Pulmonary artery endothelial cell (primary cell): Measurements from ENCODE around the gene AP1B1. TPM values are rescaled to one million over a fixed set of nuclear protein-coding genes. Genes with fewer than 3 reads are reported as not detected.
A peak's percentile ranks its signal among the peaks of the same experiment; 100 is the strongest.
"Not testable (repeated sequence)": the region's sequence is repeated elsewhere in the genome, so short reads cannot be mapped to it uniquely, and the experiment has no call there.

Experiments used
- DNase-seq: peaks from one replicate; pipeline ENCODE4 v3.0.0-alpha.2; 2011; ENCODE audit warnings: low read depth, low spot score
- total RNA-seq: library from RNA; depleted of rRNA; stranded (reverse); fragments of >200 nt; gene quantifications from 2 replicates; pipeline ENCODE4 v1.2.3, GENCODE V29; 2014

The AP1B1 gene
- 130 and 132 TPM in 2 replicates for total RNA-seq

- peak; percentile 41 for DNase-seq
These were observed at the start of gene AP1B1 for GRCh38 chr22:29387921-29388758. TSS of gene AP1B1 (minus strand) at chr22:29388570. CDS start at chr22:29367243, 21,327 bp downstream.

DNA sequence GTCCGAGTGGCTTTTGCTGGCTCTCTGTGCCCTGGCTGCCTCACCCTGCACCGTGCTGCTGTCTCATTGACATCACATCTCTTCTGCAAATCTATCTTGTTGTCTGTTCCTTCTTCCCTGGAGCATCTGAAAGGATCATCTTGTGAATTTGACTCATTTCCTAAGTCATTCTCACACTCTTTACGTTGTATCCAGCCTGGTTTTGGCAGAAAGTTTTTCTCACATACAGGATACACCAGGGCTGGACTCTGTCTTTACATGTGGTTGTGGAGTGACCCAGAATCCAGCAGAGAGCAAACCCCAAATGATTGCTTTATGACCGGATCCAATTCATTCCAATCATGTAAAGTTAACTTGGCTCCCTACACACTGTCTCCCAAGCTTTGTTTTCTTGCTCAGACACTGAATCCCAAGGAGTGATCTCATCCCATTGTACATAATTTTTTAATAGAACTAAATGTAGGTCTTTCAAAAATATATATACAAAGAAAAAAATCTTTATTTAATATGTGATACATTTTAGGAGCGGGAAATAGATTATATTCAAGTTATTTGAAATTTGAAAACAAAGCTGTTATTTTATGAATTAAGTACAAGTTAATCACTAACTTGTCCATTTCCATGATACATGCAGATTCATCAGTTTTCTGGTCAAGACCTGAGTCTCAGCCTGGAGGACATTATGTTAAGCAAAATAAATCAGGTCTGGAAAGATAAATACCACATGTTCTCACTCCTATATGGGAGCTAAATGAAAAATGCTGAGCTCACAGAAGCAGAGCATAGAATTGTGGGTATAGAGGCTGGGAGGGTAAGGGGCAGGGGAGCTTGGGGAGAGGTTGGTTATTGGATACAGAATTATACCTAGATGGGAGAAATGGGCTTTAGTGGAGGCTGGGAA, 47.1 kb upstream of the AP1B1 start:
- no peak for DNase-seq

DNA sequence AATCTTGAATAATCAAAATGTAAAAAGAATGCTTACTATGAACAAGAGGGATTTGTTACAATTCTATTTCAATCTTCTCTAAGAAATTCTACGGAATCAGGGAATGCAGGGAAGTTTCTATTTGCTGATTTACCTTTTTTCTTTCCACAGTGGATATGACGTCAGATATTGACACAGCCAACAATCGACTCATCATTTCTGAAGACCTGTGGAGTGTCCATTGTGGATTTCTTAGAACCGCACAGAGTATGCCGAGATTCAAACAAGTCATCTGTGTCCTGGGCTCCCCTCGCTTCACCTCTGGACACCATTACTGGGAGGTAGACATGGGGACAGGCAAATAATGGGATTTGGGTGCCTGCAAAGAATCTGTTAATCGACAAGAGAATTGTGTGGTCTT, 45.9 kb upstream of the AP1B1 start:
- DNase-seq = no peak

- DNase-seq = no peak
These were observed 45.5 kb upstream of the AP1B1 start for GRCh38 chr22:29433856-29434255.

GRCh38 chr22:29431986-29432385, 43.6 kb upstream of the AP1B1 start:
- DNase-seq = no peak

DNA sequence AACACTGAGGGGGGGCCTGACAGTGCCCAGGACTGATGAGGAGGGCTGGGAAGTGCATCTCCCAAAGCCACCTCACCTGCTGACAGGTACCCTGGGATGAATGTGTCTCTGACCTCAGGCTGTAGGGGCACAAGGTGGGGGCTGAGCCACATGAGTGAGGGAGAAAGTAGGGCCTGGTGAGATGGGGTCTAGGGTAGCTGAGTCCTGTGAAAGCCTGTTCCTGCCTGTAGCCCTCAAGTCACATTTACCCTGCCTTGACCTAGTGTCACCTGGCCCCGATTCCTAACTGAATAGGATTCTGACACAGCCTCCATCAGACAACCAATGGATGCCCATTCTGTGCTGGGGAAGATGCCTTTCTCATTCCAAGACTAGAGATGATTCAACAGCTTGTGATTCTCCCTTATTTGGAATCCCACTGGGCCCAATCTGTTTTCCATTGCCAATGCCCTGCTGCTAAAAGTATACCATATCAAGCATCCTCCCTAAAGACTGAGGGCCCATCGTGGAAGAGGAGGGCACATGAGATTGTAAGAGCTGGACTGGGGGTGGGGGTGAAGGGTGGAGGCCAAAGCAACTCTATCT, 38.9 kb upstream of the AP1B1 start:
- no peak for DNase-seq

DNA sequence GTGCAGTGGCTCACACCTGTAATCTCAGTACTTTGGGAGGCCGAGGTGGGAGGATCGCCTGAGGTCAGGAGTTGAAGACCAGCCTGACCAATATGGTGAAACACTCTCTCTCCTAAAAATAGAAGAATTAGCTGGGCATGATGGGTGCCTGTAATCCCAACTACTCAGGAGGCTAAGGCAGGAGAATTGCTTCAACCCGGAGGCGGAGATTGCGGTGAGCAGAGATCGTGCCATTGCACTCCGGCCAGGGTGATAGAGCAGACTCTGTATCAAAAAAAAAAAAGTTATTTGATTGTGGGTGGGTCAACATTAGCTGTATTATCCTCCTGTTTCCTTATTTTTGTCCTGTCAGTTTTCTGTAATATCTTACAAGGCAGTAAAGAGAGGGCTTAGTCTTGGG, 38.1 kb upstream of the AP1B1 start:
- DNase-seq = no peak

- not testable (repeated sequence) for DNase-seq
These were observed 30.3 kb upstream of the AP1B1 start for GRCh38 chr22:29418704-29419103.

DNA sequence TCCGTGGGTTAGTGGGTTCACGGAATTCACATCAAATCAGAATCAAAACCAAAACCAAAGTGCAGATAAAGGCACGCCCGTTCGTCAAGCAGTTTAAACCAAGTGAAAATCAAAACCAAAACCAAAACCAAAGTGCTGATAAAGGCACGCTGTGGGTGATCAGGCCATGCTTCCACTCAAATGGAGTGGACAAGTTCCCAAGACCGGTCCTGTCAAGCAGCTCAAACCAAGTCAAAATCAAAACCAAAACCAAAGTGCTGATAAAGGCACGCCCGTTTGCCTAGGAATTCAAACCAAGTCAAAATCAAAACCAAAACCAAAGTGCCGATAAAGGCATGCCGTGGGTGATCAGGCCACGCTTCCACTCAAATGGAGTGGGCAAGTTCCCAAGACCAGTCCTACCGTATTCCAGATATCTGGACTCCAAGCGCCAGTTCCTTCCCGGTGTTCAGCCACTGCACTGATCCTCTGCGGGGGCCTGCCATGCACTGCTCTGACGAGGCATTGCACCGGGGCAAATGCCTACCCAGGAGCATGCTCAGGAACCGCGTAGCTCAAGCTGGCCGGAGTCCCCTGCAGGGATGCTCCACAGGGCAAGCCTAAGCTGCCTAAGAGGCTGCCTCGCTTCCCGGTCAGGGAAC, 26.7 kb upstream of the AP1B1 start:
- DNase-seq = not testable (repeated sequence)

DNA sequence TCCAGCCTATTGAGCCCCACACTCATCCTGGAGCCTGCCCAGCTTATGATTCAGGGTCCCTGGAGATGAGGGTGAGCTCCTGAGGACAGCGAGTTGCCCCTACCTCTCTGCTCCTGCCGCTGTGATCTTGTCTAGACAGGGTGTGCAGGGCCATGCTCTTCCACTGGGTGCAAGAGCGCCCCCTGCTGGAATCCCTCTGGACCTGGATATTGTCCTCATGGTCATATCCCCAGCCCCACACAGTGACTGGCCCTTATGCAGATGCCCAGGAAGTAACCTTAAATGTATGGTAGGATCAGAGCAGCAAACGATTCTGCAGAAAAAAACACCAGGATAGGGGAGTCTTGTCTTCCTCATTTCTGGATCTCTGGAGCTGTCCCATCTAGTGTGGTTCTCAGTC, 24.4 kb upstream of the AP1B1 start:
- not testable (repeated sequence) for DNase-seq

- DNase-seq = not testable (repeated sequence)
These were observed 23.3 kb upstream of the AP1B1 start for GRCh38 chr22:29411569-29412211.

GRCh38 chr22:29408940-29409339, 20.6 kb upstream of the AP1B1 start:
- no peak for DNase-seq

DNA sequence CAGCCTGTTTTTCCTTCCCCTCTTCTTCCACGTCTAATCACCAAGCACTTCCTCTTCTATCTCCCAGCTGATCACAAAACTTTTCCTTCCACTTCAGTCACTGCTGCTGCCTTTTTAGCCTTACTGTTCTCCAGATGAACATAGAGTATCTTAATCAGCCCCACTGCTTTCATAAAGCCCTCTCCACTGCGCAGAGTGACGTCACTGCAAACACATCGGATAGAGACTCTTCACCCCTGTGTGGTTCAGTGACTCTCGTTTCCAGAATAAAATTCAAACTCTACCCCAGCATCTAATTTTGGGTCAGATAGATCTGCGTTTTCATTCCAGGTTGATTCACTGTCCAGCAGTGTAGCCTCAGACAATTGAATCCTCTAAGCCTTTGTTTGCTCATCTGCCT, 13.2 kb upstream of the AP1B1 start:
- not testable (repeated sequence) for DNase-seq

GRCh38 chr22:29400576-29400975, 12.2 kb upstream of the AP1B1 start:
- DNase-seq = no peak

GRCh38 chr22:29397791-29398190, 9.4 kb upstream of the AP1B1 start:
- no peak for DNase-seq

- DNase-seq = no peak
These were observed 7.8 kb upstream of the AP1B1 start for GRCh38 chr22:29396126-29396525.

DNA sequence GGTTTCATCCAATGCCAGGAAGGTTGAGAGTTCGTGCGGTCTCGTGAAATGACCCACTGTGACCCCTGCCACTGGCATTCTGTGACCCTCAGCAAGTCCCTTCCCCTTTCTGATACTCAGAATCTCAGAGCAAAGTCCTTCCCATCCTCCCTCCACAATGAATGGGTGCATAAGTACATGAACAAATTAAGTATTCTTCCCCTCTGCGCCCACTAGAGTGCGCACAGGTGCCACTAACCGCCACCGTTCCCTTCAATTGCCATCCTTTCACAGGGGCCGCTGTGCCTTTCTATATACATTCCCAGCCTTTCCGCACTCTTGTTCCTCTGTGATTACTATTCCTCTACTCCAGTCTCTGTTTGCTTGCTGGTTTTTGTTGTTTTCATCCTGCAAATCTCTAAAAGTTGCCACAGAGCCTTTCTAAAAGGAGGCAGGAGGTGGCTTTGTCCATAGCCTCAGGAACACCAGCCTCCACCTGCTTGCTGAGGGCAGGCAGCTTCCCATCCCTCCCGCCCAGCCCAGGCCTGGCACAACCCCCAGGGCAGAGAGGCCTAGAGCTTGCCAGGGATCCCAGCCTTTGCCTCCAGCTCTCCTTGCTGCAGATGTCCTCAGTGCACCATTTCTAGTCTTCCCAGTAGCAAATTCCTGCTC, 6.7 kb upstream of the AP1B1 start:
- DNase-seq = no peak

DNA sequence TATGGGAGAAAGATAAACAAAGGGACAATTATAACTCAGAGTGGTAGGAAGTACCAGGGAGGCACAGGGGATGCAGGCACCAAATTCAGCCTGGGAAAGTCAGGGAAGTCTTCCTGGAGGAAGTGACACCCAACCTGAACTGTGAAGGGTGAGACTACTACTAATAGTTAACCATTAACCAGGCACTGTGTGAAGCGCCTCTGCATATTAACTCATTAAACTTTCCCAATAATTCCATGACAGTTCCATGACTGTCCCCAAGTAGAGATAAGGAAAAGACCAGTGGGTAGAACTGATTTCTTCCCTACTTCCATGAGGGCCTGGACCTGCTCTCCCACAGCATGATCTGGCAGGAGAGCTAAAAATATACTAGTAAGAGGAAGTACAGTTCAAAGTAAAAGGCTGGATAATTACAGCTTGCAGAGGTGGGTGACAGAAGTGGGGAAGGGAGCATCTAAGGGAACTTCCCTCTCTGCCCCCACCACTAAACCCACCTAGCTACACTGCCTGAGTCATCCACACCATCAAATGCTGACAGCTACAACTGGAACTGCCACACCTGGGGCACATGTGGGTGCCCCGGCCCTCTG, 4.7 kb upstream of the AP1B1 start:
- no peak for DNase-seq

DNA sequence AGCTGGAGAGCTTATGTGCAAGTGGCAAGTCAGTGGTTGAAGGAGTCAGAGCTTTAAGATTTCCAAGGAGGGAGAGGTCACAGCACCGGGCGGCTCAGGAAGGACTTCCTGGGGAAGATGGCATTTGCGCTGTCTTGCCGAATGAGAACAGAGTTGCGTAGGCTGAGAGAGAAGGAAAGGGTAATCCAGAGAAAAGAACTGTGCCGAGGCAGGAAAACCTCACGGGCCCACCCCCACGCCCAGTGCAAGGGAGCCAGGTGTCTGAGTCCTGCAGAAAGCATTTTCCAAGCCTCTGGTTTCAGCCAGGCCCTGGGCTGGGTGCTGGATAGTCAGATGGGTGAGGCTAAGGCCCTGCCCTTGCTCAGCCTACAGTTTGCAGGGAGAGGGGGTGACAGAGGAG, 3.2 kb upstream of the AP1B1 start:
- no peak for DNase-seq

- no peak for DNase-seq
These were observed 1.9 kb upstream of the AP1B1 start for GRCh38 chr22:29390270-29390669.
